OCI-LY1 (cell line): ENCODE results near the gene ACTR8.

Experiments used
- EZH2 ChIP-seq: fragments of 200-600 bp; sonication (generic), shearing (Covaris generic); IDR thresholded peaks from 2 replicates; pipeline ENCODE4 v1.8.0; 2017; ENCODE audit warnings: borderline replicate concordance, mixed run types, mild to moderate bottlenecking, antibody characterized with exemption, low read length, moderate library complexity, mixed read lengths
- TF ChIP-seq, protein P1 (sequence below): fragments of 200-600 bp; sonication (generic), shearing (Covaris generic); IDR thresholded peaks from 2 replicates; pipeline ENCODE4 v1.5.1; 2017; ENCODE audit warnings: mild to moderate bottlenecking, antibody characterized with exemption, low read length, moderate library complexity, mixed read lengths

DNA sequence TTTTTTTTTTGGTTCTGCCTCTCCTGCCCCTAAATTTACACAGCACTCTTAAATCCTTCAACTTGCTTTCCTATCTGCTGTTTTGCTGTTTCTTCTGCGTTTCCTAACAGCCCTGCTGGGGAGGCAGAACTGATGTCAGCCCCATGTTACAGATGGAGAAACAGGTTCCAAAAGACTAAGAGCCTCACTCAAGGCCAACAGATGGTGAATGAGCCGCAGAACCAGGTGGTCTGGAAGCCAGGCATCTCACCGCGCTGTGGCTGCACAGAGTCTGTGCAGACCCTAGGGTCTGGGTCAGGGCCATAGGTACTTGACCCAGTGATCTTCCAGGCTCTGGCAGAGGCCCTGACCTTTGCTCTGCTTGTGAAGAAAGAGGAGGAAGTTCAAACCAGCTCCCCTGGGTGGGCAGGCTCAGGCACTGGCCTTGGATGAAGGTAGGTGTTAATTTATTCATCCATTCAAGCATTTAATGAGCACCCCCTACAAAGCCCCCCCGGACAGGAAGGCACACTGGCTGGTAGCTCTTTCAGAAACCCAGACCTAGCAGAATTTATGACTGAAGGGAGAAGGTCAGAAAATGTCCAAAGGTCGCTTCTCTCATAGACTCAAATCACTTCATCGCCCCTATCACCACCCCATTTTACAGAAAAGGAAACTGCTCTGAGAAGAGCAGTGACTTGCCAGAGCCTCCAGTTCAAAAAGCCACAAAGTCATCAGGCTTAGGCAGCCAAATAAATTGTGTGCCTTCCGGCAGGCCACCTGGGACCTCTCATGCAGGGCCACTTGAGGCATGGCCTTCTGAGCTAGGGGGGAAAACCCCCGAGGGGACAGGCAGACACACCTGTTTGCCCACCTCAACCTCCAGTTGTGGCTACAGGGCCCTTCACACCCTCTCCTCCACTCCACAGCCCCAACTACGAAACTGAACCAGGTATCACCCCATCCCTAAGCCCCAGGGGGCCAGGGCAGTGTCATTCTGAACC lies 38.5 kb downstream of the ACTR8 start:
- TF ChIP-seq, protein P1, sequence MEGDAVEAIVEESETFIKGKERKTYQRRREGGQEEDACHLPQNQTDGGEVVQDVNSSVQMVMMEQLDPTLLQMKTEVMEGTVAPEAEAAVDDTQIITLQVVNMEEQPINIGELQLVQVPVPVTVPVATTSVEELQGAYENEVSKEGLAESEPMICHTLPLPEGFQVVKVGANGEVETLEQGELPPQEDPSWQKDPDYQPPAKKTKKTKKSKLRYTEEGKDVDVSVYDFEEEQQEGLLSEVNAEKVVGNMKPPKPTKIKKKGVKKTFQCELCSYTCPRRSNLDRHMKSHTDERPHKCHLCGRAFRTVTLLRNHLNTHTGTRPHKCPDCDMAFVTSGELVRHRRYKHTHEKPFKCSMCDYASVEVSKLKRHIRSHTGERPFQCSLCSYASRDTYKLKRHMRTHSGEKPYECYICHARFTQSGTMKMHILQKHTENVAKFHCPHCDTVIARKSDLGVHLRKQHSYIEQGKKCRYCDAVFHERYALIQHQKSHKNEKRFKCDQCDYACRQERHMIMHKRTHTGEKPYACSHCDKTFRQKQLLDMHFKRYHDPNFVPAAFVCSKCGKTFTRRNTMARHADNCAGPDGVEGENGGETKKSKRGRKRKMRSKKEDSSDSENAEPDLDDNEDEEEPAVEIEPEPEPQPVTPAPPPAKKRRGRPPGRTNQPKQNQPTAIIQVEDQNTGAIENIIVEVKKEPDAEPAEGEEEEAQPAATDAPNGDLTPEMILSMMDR: no peak
- TF ChIP-seq EZH2: no peak
